ENCODE data around the gene RAP1GAP2.

DNA sequence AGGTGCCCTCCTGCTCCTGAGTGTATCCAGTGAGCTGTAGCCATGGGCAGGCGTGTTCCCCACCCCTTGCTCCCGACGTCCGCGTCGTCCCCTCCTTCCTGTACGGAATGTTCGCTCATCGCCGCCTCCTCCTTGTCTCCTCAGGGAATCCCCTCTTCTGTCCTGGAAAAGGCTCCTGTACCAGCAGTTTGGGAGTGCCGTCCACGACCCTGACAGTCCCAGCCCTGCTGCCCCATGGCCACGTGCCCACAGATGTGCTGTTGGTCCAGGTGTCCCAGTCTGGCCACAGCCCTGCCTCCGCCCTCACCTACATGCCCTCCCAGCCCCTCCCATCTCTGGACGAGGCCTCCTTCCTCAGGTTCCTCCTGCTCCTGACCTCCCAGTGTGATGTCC lies 237.0 kb downstream of the RAP1GAP2 start:
- TF ChIP-seq EZH2 (IDR thresholded peaks at IDR 0.05; ENCODE audit: insufficient read depth, poor library complexity, severe bottlenecking) = no peak
- no peak for TF ChIP-seq EZH2phosphoT487 (IDR thresholded peaks at IDR 0.05; ENCODE audit: insufficient read depth, low read depth)
